ENCODE data around the gene ATP6V0E1.

DNA sequence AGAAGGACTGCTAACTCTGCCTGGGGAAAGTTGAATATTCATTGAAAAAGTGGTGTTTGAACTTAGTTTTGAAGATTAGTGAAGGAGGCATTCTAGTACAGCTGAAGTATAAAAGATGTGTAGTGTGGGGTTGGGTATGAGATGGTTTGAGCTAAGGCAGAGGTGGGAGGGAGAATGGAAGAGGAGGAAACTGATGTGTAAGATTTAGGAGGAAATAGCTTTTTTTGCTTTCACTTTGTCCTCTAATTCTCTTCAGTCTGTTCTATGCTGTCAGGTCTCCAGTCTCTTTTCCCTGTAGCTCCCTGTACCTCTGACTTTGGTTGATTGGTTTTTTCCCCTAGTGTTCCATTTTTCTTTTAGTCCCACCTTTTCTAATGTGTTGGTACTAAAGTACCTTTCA lies 81.6 kb downstream of the ATP6V0E1 start:
- TF ChIP-seq RFX5 (IDR thresholded peaks at IDR 0.05; ENCODE audit: low read depth, low read length): no peak
- TF ChIP-seq, protein P1, sequence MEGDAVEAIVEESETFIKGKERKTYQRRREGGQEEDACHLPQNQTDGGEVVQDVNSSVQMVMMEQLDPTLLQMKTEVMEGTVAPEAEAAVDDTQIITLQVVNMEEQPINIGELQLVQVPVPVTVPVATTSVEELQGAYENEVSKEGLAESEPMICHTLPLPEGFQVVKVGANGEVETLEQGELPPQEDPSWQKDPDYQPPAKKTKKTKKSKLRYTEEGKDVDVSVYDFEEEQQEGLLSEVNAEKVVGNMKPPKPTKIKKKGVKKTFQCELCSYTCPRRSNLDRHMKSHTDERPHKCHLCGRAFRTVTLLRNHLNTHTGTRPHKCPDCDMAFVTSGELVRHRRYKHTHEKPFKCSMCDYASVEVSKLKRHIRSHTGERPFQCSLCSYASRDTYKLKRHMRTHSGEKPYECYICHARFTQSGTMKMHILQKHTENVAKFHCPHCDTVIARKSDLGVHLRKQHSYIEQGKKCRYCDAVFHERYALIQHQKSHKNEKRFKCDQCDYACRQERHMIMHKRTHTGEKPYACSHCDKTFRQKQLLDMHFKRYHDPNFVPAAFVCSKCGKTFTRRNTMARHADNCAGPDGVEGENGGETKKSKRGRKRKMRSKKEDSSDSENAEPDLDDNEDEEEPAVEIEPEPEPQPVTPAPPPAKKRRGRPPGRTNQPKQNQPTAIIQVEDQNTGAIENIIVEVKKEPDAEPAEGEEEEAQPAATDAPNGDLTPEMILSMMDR (conservative IDR thresholded peaks at IDR 0.05; ENCODE audit: low read depth, low read length): no peak
- TF ChIP-seq MXI1 (IDR thresholded peaks at IDR 0.05; ENCODE audit: borderline replicate concordance, low read depth, low read length): no peak
- no peak for TF ChIP-seq POLR2A (IDR thresholded peaks at IDR 0.05; ENCODE audit: low read depth, low read length)
- no peak for TF ChIP-seq CEBPB (IDR thresholded peaks at IDR 0.05; ENCODE audit: low read depth, low read length)
- TF ChIP-seq RAD21 (IDR thresholded peaks at IDR 0.05; ENCODE audit: low read length): no peak
- no peak for TF ChIP-seq MAZ (IDR thresholded peaks at IDR 0.05; ENCODE audit: borderline replicate concordance, low read depth, low read length)
